ENCODE data around the gene BPTF. TPM values are rescaled to one million over a fixed set of nuclear protein-coding genes. Genes with fewer than 3 reads are reported as not detected.
A peak's percentile ranks its signal among the peaks of the same experiment; 100 is the strongest.

BPTF gene
- total RNA-seq, 1 donor from 2014 or later, result 129 TPM

DNA sequence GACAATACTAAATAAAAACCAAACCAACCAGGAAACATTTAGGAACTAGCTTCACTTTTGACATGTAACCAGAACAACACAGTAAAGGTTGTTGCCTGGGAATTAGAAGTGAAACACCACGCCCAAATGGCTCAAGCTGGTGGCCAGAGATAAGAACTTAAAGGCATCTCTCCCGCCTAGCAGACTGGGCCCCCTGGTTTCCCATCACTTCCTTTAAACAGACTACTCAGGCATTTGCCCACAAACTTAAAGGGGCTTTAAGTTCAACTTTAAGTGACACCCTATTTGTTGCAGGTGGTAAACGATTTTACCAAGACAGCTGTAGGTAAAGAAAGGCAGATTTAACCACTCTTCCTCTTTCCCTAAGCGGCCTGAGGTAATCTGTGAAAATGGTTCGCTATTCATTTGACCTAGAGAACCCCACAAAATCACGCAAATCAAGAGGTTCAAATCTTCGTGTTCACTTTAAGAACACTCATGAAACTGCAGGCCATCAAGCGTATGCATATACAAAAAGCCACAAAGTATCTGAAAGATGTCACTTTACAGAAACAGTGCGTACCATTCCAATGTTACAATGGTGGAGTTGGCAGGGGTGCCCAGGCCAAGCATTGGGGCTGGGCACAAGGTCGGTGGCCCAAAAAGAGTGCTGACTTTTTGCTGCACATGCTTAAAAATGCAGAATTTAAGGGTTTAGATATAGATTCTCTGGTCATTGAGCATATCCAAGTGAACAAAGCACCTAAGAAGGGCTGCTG lies 40.8 kb upstream of the BPTF start:
- Histone ChIP-seq H3K27me3 (no peaks in the 10 kb centered on the region), H3K9me3 (ENCODE audit: low read depth) (no peaks in the 10 kb centered on the region), H2AFZ (replicated peaks) (no peak overlapping the region), H3K4me1 (peaks cover 3% of the 10 kb centered on the region), H3K27ac (no peak overlapping the region), H4K20me1 (ENCODE audit: low read depth) (no peaks in the 10 kb centered on the region), H3K4me2 (no peak overlapping the region), H3K9ac (no peak overlapping the region), H3K36me3 (no peaks in the 10 kb centered on the region), H3F3A (ENCODE audit: low read depth) (no peaks in the 10 kb centered on the region), H3K4me3 (no peak overlapping the region), H3K79me2 (ENCODE audit: low read depth) (no peaks in the 10 kb centered on the region)
- no peaks in the 10 kb centered on the region for H3K9me3 Mint-ChIP-seq
- TF ChIP-seq CTCF (IDR thresholded peaks at IDR 0.05) (no peak), EZH2phosphoT487 (IDR thresholded peaks at IDR 0.05) (no peak), EZH2 (IDR thresholded peaks at IDR 0.05) (no peak)
- H3K4me1 Mint-ChIP-seq, result peaks cover 2% of the 10 kb centered on the region
- no peaks in the 10 kb centered on the region for H3K36me3 Mint-ChIP-seq
- no peak for DNase-seq (ENCODE audit: low spot score)
- no peak overlapping the region for H3K4me3 Mint-ChIP-seq
- H3K27ac Mint-ChIP-seq, result peak overlapping the region; percentile 33
- H3K27me3 Mint-ChIP-seq (ENCODE audit: insufficient read depth, low read depth), result peaks cover 2% of the 10 kb centered on the region

GRCh38 chr17:67785122-67785477 lies 40.2 kb upstream of the BPTF start:
- Mint-ChIP-seq H3K27me3 (ENCODE audit: insufficient read depth, low read depth) (peaks cover 2% of the 10 kb centered on the region), H3K9me3 (no peaks in the 10 kb centered on the region), H3K27ac (peak overlapping the region; percentile 33), H3K4me1 (peaks cover 2% of the 10 kb centered on the region), H3K36me3 (no peaks in the 10 kb centered on the region), H3K4me3 (no peak overlapping the region)
- no peak overlapping the region for H3K4me2 ChIP-seq
- H3K79me2 ChIP-seq (ENCODE audit: low read depth), result no peaks in the 10 kb centered on the region
- TF ChIP-seq CTCF (IDR thresholded peaks at IDR 0.05), result no peak
- TF ChIP-seq EZH2 (IDR thresholded peaks at IDR 0.05), result no peak
- TF ChIP-seq EZH2phosphoT487 (IDR thresholded peaks at IDR 0.05), result no peak
- DNase-seq (ENCODE audit: low spot score), result no peak
- no peak overlapping the region for H3K4me3 ChIP-seq
- no peaks in the 10 kb centered on the region for H3K9me3 ChIP-seq (ENCODE audit: low read depth)
- H2AFZ ChIP-seq (replicated peaks), result no peak overlapping the region
- H3K36me3 ChIP-seq, result no peaks in the 10 kb centered on the region
- peaks cover 3% of the 10 kb centered on the region for H3K4me1 ChIP-seq
- no peaks in the 10 kb centered on the region for H4K20me1 ChIP-seq (ENCODE audit: low read depth)
- H3K27me3 ChIP-seq, result no peaks in the 10 kb centered on the region
- H3K27ac ChIP-seq, result no peak overlapping the region
- no peaks in the 10 kb centered on the region for H3F3A ChIP-seq (ENCODE audit: low read depth)
- H3K9ac ChIP-seq, result no peak overlapping the region

GRCh38 chr17:67785504-67785903 lies 39.8 kb upstream of the BPTF start:
- H3K79me2 ChIP-seq (ENCODE audit: low read depth), result no peaks in the 10 kb centered on the region
- Mint-ChIP-seq H3K9me3 (no peaks in the 10 kb centered on the region), H3K36me3 (no peaks in the 10 kb centered on the region), H3K4me1 (peaks cover 2% of the 10 kb centered on the region), H3K4me3 (no peak overlapping the region), H3K27ac (no peak overlapping the region), H3K27me3 (ENCODE audit: insufficient read depth, low read depth) (peaks cover 2% of the 10 kb centered on the region)
- peaks cover 3% of the 10 kb centered on the region for H3K4me1 ChIP-seq
- no peaks in the 10 kb centered on the region for H3K27me3 ChIP-seq
- H3F3A ChIP-seq (ENCODE audit: low read depth), result no peaks in the 10 kb centered on the region
- H3K9ac ChIP-seq, result no peak overlapping the region
- H3K36me3 ChIP-seq, result no peaks in the 10 kb centered on the region
- no peak for DNase-seq (ENCODE audit: low spot score)
- H3K9me3 ChIP-seq (ENCODE audit: low read depth), result no peaks in the 10 kb centered on the region
- no peak overlapping the region for H3K27ac ChIP-seq
- no peak overlapping the region for H3K4me2 ChIP-seq
- TF ChIP-seq CTCF (IDR thresholded peaks at IDR 0.05) (no peak), EZH2 (IDR thresholded peaks at IDR 0.05) (no peak), EZH2phosphoT487 (IDR thresholded peaks at IDR 0.05) (no peak)
- no peaks in the 10 kb centered on the region for H4K20me1 ChIP-seq (ENCODE audit: low read depth)
- no peak overlapping the region for H3K4me3 ChIP-seq
- no peak overlapping the region for H2AFZ ChIP-seq (replicated peaks)
